GM12864 (cell line): ENCODE results near the gene THPO.
A peak's percentile ranks its signal among the peaks of the same experiment; 100 is the strongest.

Experiments used
- DNase-seq: peaks from one replicate; pipeline ENCODE4 v3.0.0-alpha.2; 2011; ENCODE audit warnings: low read depth
- H3K4me3 ChIP-seq: 2 replicates; pipeline ENCODE4 v1.5.1; 2011; ENCODE audit warnings: mild to moderate bottlenecking, low read depth, low read length, control low read depth
- CTCF ChIP-seq: IDR thresholded peaks from 2 replicates; pipeline ENCODE4 v1.5.1; 2011; ENCODE audit warnings: low read depth, mild to moderate bottlenecking, moderate library complexity, low read length, control low read depth, inconsistent platforms; ENCODE audit errors: missing control alignments

The THPO gene

GRCh38 chr3:184377882-184378445, at the start of gene THPO:
THPO (minus strand) TSS chr3:184378207; CDS start chr3:184376259, 1,948 bp downstream.
- DNase-seq, result no peak
- H3K4me3 ChIP-seq, result no peak within 1 kb of the TSS
- no peak for TF ChIP-seq CTCF

GRCh38 chr3:184426691-184427141, 48.7 kb upstream of the THPO start:
- TF ChIP-seq CTCF, result no peak
- DNase-seq, result no peak
- H3K4me3 ChIP-seq, result no peak overlapping the region

- H3K4me3 ChIP-seq, result no peak overlapping the region
- no peak for DNase-seq
- TF ChIP-seq CTCF, result no peak
Measured at GRCh38 chr3:184423561-184423960, 45.6 kb upstream of the THPO start.

- no peak overlapping the region for H3K4me3 ChIP-seq
- no peak for DNase-seq
- no peak for TF ChIP-seq CTCF
Measured at GRCh38 chr3:184419171-184419570, 41.2 kb upstream of the THPO start.

- no peak overlapping the region for H3K4me3 ChIP-seq
- TF ChIP-seq CTCF, result peak; percentile 99
- DNase-seq, result peak; percentile 27
Measured at GRCh38 chr3:184417619-184418327, 39.8 kb upstream of the THPO start.

- no peak for TF ChIP-seq CTCF
- no peak overlapping the region for H3K4me3 ChIP-seq
- DNase-seq, result no peak
Measured at GRCh38 chr3:184415203-184415490, 37.1 kb upstream of the THPO start.
